OCI-LY7 (cell line): ENCODE measurements around the gene FPR1. TPM values are rescaled to one million over a fixed set of nuclear protein-coding genes. Genes with fewer than 3 reads are reported as not detected.
A peak's percentile ranks its signal among the peaks of the same experiment; 100 is the strongest.

ENCODE experiments used
- Bru-seq: library from RNA; stranded (reverse); fragments of 400-500 nt; gene quantifications from one replicate; lab custom pipeline; 2021; lab: Mats Ljungman, UMichigan
- BruChase-seq, 2 experiments: library from RNA; stranded (reverse); fragments of 400-500 nt; gene quantifications; one replicate each; lab custom pipeline; 2021; lab: Mats Ljungman, UMichigan
- BruUV-seq: library from RNA; stranded (reverse); fragments of 400-500 nt; replicated peaks from 2 replicates; lab custom pipeline; 2021; lab: Mats Ljungman, UMichigan
- CTCF ChIA-PET: fragments of 300-600 bp; sonication (Branson Sonifier 250); formaldehyde crosslinking; loops from one replicate; lab custom pipeline; 2022; ENCODE audit warnings: antibody characterized with exemption; ENCODE audit not compliant: unreplicated experiment; lab: Charles Lee
- POLR2A ChIA-PET: fragments of 300-600 bp; sonication (Branson Sonifier 250); formaldehyde crosslinking; loops from one replicate; lab custom pipeline; 2022; ENCODE audit warnings: antibody characterized with exemption; lab: Charles Lee
- DNase-seq: peaks from one replicate; pipeline ENCODE4 v3.0.0-alpha.2; 2015; ENCODE audit warnings: low spot score
- H2AFZ ChIP-seq: fragments of 200-600 bp; sonication (generic), shearing (Covaris generic); 2 replicates; pipeline ENCODE4 v1.6.1; 2014; ENCODE audit warnings: mild to moderate bottlenecking, antibody characterized with exemption, low read length, moderate library complexity
- H3K27ac ChIP-seq: fragments of 200-600 bp; sonication (generic); 2 replicates; pipeline ENCODE4 v1.5.1; 2014; ENCODE audit warnings: mixed run types, low read depth, mild to moderate bottlenecking, moderate library complexity, low read length, inconsistent platforms; ENCODE audit not compliant: poor library complexity, severe bottlenecking
- H3K36me3 ChIP-seq: fragments of 200-600 bp; sonication (generic); 2 replicates; pipeline ENCODE4 v1.6.1; 2014; ENCODE audit warnings: mild to moderate bottlenecking, antibody characterized with exemption, low read length, moderate library complexity, mixed read lengths; ENCODE audit not compliant: insufficient read depth
- H3K4me1 ChIP-seq: fragments of 200-600 bp; sonication (generic); 2 replicates; pipeline ENCODE4 v1.5.1; 2014; ENCODE audit warnings: mild to moderate bottlenecking, low read length; ENCODE audit not compliant: insufficient read depth, poor library complexity, severe bottlenecking
- H3K4me2 ChIP-seq: fragments of 200-600 bp; sonication (generic); 2 replicates; pipeline ENCODE4 v1.6.1; 2014; ENCODE audit warnings: mild to moderate bottlenecking, low read length
- H3K4me3 ChIP-seq: fragments of 200-600 bp; sonication (generic); 2 replicates; pipeline ENCODE4 v1.5.1; 2014; ENCODE audit warnings: mild to moderate bottlenecking, low read depth, low read length; ENCODE audit not compliant: poor library complexity, severe bottlenecking
- H3K79me2 ChIP-seq: fragments of 200-600 bp; sonication (generic); 2 replicates; pipeline ENCODE4 v1.6.1; 2016; ENCODE audit warnings: low read depth, mild to moderate bottlenecking, low read length, moderate library complexity, mixed read lengths; ENCODE audit not compliant: insufficient read depth
- H3K9me2 ChIP-seq: fragments of 200-600 bp; sonication (generic); 2 replicates; pipeline ENCODE4 v1.6.1; 2016; ENCODE audit warnings: mild to moderate bottlenecking, low read length, mixed read lengths; ENCODE audit not compliant: insufficient read depth
- H3K9me3 ChIP-seq: fragments of 200-600 bp; sonication (generic); 2 replicates; pipeline ENCODE4 v1.6.1; 2014; ENCODE audit warnings: mild to moderate bottlenecking, mixed run types, low read length, mixed read lengths
- H4K20me1 ChIP-seq: fragments of 200-600 bp; sonication (generic); 2 replicates; pipeline ENCODE4 v1.6.1; 2014; ENCODE audit warnings: mild to moderate bottlenecking, antibody characterized with exemption, low read length, moderate library complexity, mixed read lengths; ENCODE audit not compliant: insufficient read depth
- EZH2phosphoT487 ChIP-seq: fragments of 200-600 bp; sonication (generic); IDR thresholded peaks from 2 replicates; pipeline ENCODE4 v1.6.1; 2018; ENCODE audit warnings: low read depth, borderline replicate concordance, mild to moderate bottlenecking, mixed run types, antibody characterized with exemption, low read length, moderate library complexity, mixed read lengths
- intact Hi-C: fragments of 100-400 bp; cut with micrococcal nuclease; formaldehyde crosslinking; loops from one replicate; pipeline ENCODE4 v1.10.0; 2022; ENCODE audit not compliant: unreplicated experiment
- long read RNA-seq: library from polyadenylated mRNA; stranded (forward); transcript quantifications from one replicate; pipeline ENCODE4 v2.0.0, GENCODE V29; 2022
- total RNA-seq, 2 experiments: library from RNA; depleted of rRNA in 1 of 2; stranded (reverse); fragments of >200 nt in 1 of 2; shearing (Covaris generic) in 1 of 2; gene quantifications; 2 replicates each; pipeline ENCODE4 v1.2.3, GENCODE V29; 2014 to 2022
- TF ChIP-seq, protein P1 (sequence below): fragments of 200-600 bp; sonication (generic); conservative IDR thresholded peaks from 2 replicates; pipeline ENCODE4 v1.5.1; 2014; ENCODE audit warnings: mild to moderate bottlenecking, antibody characterized with exemption, low read length, moderate library complexity, mixed read lengths

FPR1 gene, protein sequence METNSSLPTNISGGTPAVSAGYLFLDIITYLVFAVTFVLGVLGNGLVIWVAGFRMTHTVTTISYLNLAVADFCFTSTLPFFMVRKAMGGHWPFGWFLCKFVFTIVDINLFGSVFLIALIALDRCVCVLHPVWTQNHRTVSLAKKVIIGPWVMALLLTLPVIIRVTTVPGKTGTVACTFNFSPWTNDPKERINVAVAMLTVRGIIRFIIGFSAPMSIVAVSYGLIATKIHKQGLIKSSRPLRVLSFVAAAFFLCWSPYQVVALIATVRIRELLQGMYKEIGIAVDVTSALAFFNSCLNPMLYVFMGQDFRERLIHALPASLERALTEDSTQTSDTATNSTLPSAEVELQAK
- total RNA-seq (2014; rRNA removed; shearing (Covaris generic)) (not detected in 2 replicates), total RNA-seq (2022) (not detected in 2 replicates), Bru-seq, nascent RNA (not detected), BruChase-seq, experiment 1, labeled RNA remaining after a 6-hour chase (not detected), BruChase-seq, experiment 2, labeled RNA remaining after a 2-hour chase (not detected)
- long read RNA-seq, result 0 reads

DNA sequence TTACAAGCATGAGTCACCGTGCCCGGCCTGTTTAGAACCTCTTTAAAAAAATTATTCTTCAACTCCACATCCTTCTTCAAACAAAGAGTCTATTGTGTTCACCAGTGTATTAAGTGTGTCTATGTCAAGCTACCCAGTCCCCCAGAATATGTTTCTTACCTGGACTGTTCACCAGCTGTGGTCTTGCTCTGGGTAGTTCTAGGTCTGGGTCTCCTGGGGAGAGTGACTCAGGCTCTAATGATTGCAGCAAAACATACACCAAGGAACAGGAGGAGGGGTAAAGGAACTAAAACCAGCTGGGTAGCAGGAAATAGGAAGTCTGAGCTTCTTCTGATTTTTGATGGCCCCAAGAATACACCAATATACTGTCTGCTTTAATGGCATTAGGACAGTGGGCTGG is at the start of gene FPR1:
FPR1 (minus strand) TSS at position 224 of the 400 bp plus-strand sequence. CDS start 4,884 bp downstream, outside the sequence.
- peak within 1 kb of the TSS; percentile 62 for H3K4me2 ChIP-seq

DNA sequence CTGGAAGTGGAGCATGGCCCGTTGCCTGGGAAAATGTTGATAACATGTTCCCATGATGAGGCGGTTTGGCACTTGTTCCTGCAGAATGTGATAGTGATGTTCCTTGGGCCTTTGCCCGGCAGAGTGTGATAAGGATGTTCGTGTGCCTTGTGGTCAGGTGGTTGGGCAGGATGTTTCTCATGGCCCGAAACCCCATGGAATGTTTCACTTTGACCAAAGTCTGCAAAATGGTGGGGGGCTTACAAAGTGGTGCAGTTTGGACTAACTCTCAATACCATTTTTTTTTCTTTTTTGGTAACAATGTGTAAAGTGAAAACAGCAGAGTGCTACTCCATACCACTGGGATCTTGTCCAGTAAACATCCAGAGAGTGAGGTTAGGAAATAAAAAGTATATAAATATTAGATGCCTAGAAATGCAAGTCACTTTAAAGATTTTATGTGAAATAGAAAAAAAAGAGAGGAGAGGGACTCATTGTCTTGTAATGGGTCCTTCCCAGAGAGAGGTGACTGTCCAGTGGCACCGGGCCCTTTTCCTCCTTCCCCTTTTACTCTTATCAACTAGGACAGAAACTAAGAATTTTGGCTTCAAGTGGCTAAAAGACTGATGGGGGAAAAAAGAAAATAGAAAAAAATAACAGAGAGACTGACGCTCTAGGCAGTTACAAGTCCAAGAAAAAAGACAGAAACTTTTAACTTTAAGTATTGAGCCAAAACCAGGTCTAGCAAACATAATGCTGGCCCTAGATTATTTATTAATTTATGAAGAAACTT is 49.0 kb upstream of the FPR1 start:
- Histone ChIP-seq H3K4me2 (no peak overlapping the region), H3K36me3 (no peaks in the 10 kb centered on the region), H3K79me2 (no peaks in the 10 kb centered on the region), H3K4me1 (no peaks in the 10 kb centered on the region), H2AFZ (no peak overlapping the region), H4K20me1 (no peaks in the 10 kb centered on the region), H3K4me3 (no peak overlapping the region), H3K9me3 (no peaks in the 10 kb centered on the region), H3K27ac (no peak overlapping the region), H3K9me2 (no peaks in the 10 kb centered on the region)
- intact Hi-C loops, result no loop called here
- BruUV-seq, result no TSS peak
- ChIA-PET CTCF (no interaction called here), POLR2A (no interaction called here)
- DNase-seq, result no peak
- TF ChIP-seq, protein P1, sequence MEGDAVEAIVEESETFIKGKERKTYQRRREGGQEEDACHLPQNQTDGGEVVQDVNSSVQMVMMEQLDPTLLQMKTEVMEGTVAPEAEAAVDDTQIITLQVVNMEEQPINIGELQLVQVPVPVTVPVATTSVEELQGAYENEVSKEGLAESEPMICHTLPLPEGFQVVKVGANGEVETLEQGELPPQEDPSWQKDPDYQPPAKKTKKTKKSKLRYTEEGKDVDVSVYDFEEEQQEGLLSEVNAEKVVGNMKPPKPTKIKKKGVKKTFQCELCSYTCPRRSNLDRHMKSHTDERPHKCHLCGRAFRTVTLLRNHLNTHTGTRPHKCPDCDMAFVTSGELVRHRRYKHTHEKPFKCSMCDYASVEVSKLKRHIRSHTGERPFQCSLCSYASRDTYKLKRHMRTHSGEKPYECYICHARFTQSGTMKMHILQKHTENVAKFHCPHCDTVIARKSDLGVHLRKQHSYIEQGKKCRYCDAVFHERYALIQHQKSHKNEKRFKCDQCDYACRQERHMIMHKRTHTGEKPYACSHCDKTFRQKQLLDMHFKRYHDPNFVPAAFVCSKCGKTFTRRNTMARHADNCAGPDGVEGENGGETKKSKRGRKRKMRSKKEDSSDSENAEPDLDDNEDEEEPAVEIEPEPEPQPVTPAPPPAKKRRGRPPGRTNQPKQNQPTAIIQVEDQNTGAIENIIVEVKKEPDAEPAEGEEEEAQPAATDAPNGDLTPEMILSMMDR, result no peak
- no peak for TF ChIP-seq EZH2phosphoT487

More for the DNA sequence above, at the start of gene FPR1:
- Histone ChIP-seq H3K36me3 (no peaks in the 10 kb centered on the region), H2AFZ (peak within 1 kb of the TSS; percentile 94), H3K9me2 (no peaks in the 10 kb centered on the region), H3K4me1 (peaks cover 15% of the 10 kb centered on the region), H3K79me2 (no peaks in the 10 kb centered on the region), H3K9me3 (no peaks in the 10 kb centered on the region), H3K27ac (peak within 1 kb of the TSS; percentile 36), H4K20me1 (no peaks in the 10 kb centered on the region), H3K4me3 (peak within 1 kb of the TSS; percentile 26)
- intact Hi-C loops, result no loop called here
- ChIA-PET CTCF (no interaction called here), POLR2A (interaction anchor here (0.6 to 1.4 kb wide), 2 partner anchors 10 to 1849 kb away, joined by 7 read pairs; no protein-coding TSS in a partner anchor)
- TF ChIP-seq EZH2phosphoT487, result no peak
- DNase-seq, result peak; percentile 59
- no TSS peak for BruUV-seq

DNA sequence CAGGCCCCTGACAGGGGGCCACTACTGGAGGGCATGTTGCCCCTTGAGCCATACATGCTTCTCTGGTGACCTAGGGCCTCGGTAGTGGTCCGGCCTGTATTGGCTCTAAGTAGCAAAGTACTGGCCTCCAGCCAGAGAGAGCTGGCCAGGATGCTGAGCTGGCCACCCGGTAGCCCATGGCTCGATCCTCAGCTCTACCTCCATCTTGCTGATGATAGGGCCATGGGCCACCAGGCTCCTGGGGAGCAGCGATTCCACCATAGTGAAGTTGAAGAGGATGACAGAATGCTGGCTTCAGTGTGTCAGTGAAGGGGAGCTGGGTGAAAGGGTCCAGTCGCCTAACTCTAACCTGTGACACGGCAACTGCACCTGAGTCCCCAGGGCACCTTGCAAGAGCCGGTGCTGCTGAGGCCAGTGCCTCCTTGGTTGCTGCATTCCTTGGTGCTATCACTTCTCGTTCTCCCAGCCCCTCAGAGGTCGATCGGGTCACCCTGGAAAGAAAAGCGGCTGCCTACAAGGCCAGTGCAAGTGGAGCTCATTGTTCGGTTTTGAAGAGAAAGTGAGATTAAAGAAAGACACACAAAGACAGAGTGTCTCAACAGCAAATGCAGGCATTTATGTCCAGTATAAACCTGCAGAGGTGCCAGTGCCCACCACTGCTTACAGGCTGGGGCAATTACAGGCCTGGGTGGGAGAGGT is 48.2 kb upstream of the FPR1 start:
- Histone ChIP-seq H3K4me3 (no peak overlapping the region), H3K27ac (no peak overlapping the region), H4K20me1 (no peaks in the 10 kb centered on the region), H3K4me1 (no peaks in the 10 kb centered on the region), H3K79me2 (no peaks in the 10 kb centered on the region), H2AFZ (no peak overlapping the region), H3K36me3 (no peaks in the 10 kb centered on the region), H3K9me2 (no peaks in the 10 kb centered on the region), H3K9me3 (no peaks in the 10 kb centered on the region), H3K4me2 (no peak overlapping the region)
- intact Hi-C loops, result no loop called here
- no peak for DNase-seq
- BruUV-seq, result no TSS peak
- CTCF ChIA-PET, result no interaction called here
- TF ChIP-seq EZH2phosphoT487, result no peak
- TF ChIP-seq, protein P1, result no peak
- POLR2A ChIA-PET, result no interaction called here
